Measurements from ENCODE around the gene CTDSPL. TPM values are rescaled to one million over a fixed set of nuclear protein-coding genes. Genes with fewer than 3 reads are reported as not detected.

Gene CTDSPL
- total RNA-seq, 6 experiments from 2014 or later, result 30.3 to 38.8 (median 36.2) TPM

DNA sequence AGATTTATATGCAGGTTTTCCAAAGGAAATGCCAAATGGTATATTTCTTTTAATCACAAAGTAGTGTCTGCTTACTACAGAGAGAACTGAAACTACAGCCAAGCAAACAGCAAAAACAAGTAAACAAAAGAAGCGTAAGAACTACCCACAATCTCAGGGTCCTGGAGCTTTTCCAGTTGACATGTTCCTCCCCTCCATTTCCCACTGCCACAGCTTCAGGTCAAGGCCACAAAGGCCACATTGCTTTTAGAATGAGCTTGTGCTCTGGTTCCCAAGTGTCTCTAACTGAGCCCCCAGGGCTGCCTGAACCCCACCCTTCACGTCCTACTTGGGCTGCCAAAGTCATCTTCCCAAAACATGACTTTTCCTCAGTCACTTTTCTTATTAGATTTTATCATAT is 24.1 kb downstream of the CTDSPL start:
- H3K4me3 Mint-ChIP-seq, result no peak overlapping the region
- H3K4me1 Mint-ChIP-seq (ENCODE audit: low read depth), result peaks cover 6% of the 10 kb centered on the region; the same call in 1 of the 2 replicates
- no peak overlapping the region for H3K27ac Mint-ChIP-seq
- no peaks in the 10 kb centered on the region; the same call in 1 of the 2 replicates for H3K27me3 Mint-ChIP-seq (ENCODE audit: insufficient read depth)
- DNase-seq, result no peak
- no peaks in the 10 kb centered on the region for H3K9me3 Mint-ChIP-seq
- no peaks in the 10 kb centered on the region for H3K36me3 Mint-ChIP-seq (ENCODE audit: low read depth)
- TF ChIP-seq, protein P1, sequence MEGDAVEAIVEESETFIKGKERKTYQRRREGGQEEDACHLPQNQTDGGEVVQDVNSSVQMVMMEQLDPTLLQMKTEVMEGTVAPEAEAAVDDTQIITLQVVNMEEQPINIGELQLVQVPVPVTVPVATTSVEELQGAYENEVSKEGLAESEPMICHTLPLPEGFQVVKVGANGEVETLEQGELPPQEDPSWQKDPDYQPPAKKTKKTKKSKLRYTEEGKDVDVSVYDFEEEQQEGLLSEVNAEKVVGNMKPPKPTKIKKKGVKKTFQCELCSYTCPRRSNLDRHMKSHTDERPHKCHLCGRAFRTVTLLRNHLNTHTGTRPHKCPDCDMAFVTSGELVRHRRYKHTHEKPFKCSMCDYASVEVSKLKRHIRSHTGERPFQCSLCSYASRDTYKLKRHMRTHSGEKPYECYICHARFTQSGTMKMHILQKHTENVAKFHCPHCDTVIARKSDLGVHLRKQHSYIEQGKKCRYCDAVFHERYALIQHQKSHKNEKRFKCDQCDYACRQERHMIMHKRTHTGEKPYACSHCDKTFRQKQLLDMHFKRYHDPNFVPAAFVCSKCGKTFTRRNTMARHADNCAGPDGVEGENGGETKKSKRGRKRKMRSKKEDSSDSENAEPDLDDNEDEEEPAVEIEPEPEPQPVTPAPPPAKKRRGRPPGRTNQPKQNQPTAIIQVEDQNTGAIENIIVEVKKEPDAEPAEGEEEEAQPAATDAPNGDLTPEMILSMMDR (IDR thresholded peaks at IDR 0.05), result no peak

DNA sequence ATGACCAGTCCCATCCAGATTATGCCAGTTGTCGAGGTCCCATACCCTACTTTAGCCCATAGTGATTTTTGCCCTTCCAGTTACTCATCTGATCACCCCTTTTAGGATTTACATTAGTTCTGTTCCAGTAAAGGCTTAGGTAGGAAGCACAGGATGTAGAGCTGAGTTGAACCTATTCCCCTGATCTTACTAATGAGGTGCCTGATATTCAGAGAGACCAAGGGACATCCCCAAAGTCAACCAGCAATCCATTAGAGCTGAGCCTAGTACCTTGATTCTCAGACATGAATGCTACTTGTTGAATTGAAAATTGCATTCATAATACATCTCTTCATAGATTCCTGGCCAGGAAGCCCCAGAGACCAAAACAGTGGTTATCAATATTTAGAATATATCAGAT is 24.7 kb downstream of the CTDSPL start:
- H3K27me3 Mint-ChIP-seq (ENCODE audit: insufficient read depth), result no peaks in the 10 kb centered on the region; the same call in 1 of the 2 replicates
- TF ChIP-seq, protein P1 (IDR thresholded peaks at IDR 0.05), result no peak
- no peak for DNase-seq
- no peak overlapping the region for H3K4me3 Mint-ChIP-seq
- no peaks in the 10 kb centered on the region for H3K9me3 Mint-ChIP-seq
- peaks cover 6% of the 10 kb centered on the region; the same call in 1 of the 2 replicates for H3K4me1 Mint-ChIP-seq (ENCODE audit: low read depth)
- H3K27ac Mint-ChIP-seq, result no peak overlapping the region
- no peaks in the 10 kb centered on the region for H3K36me3 Mint-ChIP-seq (ENCODE audit: low read depth)

DNA sequence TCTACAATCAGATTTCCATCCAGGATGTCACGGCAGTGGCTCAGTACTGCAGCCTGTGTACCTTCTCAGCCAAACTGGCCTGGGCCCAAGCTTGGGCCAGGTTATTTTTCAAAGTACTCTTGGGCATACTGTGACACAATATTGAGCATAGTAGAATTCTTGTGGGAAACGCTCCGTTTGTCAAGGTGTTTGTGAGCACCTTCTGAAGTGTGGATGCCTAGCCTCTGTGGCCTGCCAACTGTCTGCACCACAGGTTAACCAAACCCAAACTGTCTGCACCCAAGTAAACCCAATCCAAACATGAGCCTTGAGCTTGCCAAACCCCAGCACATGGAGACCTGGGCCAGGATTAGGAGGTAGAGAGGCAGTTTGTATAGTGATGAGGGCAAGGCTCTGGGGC is 25.4 kb downstream of the CTDSPL start:
- H3K4me1 Mint-ChIP-seq (ENCODE audit: low read depth), result peaks cover 6% of the 10 kb centered on the region; the same call in 1 of the 2 replicates
- H3K9me3 Mint-ChIP-seq, result no peaks in the 10 kb centered on the region
- no peak for DNase-seq

GRCh38 chr3:37887824-37888223 is 26.1 kb downstream of the CTDSPL start:
- Mint-ChIP-seq H3K27ac (no peak overlapping the region), H3K36me3 (ENCODE audit: low read depth) (no peaks in the 10 kb centered on the region), H3K4me1 (ENCODE audit: low read depth) (peaks cover 12% of the 10 kb centered on the region), H3K9me3 (no peaks in the 10 kb centered on the region), H3K27me3 (ENCODE audit: insufficient read depth) (no peaks in the 10 kb centered on the region; the same call in 1 of the 2 replicates), H3K4me3 (no peak overlapping the region)
- no peak for DNase-seq
- TF ChIP-seq, protein P1 (IDR thresholded peaks at IDR 0.05), result no peak

More for the DNA sequence above, 25.4 kb downstream of the CTDSPL start:
- Mint-ChIP-seq H3K27ac (no peak overlapping the region), H3K4me3 (no peak overlapping the region), H3K27me3 (ENCODE audit: insufficient read depth) (no peaks in the 10 kb centered on the region; the same call in 1 of the 2 replicates), H3K36me3 (ENCODE audit: low read depth) (no peaks in the 10 kb centered on the region)
- TF ChIP-seq, protein P1 (IDR thresholded peaks at IDR 0.05), result no peak

DNA sequence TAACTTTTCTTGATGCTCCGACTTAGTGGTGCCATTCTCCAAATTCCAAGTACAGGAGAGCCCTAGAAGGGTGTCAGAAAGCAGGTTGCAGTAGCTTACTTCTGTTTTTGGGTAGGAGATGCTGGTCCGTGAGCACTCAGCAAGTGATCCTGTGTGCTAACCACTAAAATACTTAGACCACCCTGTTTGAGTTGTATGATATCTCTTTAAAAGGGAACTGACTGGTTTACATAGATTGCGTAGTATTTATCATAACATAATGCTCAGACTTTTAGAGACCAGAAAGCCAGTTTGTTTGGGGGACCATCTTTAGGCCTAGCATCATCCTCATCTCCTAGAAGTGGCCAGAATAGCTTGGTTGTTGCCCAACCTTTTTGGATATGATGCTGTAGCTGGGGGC is 26.7 kb downstream of the CTDSPL start:
- DNase-seq, result no peak
- H3K4me1 Mint-ChIP-seq (ENCODE audit: low read depth), result peaks cover 18% of the 10 kb centered on the region
- H3K4me3 Mint-ChIP-seq, result no peak overlapping the region
- no peaks in the 10 kb centered on the region for H3K9me3 Mint-ChIP-seq
- TF ChIP-seq, protein P1 (IDR thresholded peaks at IDR 0.05), result no peak
- no peaks in the 10 kb centered on the region for H3K36me3 Mint-ChIP-seq (ENCODE audit: low read depth)
- no peak overlapping the region for H3K27ac Mint-ChIP-seq
- no peaks in the 10 kb centered on the region; the same call in 1 of the 2 replicates for H3K27me3 Mint-ChIP-seq (ENCODE audit: insufficient read depth)

DNA sequence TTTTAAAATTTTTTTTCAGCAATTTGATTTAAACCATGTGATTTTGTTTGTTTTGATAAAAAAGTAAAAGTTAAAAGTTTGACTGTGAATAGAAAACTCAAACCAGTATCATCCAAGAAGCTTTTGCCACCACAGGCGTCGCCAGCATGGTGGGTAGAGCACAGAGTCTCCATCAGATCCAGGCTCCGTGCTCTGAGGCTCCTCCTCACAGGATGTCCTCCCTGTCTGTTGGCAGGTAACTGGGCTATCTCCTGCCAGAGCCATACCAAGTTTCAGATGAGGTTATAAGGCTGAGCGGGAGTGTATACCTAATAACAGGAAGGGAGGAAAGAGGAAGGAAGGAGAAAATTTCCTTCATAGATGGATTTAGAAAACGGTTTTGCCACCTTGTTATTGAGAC is 28.8 kb downstream of the CTDSPL start:
- no peaks in the 10 kb centered on the region for H3K36me3 Mint-ChIP-seq (ENCODE audit: low read depth)
- peaks cover 16% of the 10 kb centered on the region for H3K4me1 Mint-ChIP-seq (ENCODE audit: low read depth)
- TF ChIP-seq, protein P1 (IDR thresholded peaks at IDR 0.05), result no peak
- no peaks in the 10 kb centered on the region; the same call in 1 of the 2 replicates for H3K27me3 Mint-ChIP-seq (ENCODE audit: insufficient read depth)
- no peaks in the 10 kb centered on the region for H3K9me3 Mint-ChIP-seq
- no peak for DNase-seq
- no peak overlapping the region for H3K4me3 Mint-ChIP-seq
- no peak overlapping the region for H3K27ac Mint-ChIP-seq

Data from HFFc6 (cell line).